ENCODE measurements around the gene ANO10. TPM values are rescaled to one million over a fixed set of nuclear protein-coding genes. Genes with fewer than 3 reads are reported as not detected.
"Not testable (repeated sequence)": the region's sequence is repeated elsewhere in the genome, so short reads cannot be mapped to it uniquely, and the experiment has no call there.

Gene ANO10
- polyA plus RNA-seq, 1 donor, result 44.3 TPM

DNA sequence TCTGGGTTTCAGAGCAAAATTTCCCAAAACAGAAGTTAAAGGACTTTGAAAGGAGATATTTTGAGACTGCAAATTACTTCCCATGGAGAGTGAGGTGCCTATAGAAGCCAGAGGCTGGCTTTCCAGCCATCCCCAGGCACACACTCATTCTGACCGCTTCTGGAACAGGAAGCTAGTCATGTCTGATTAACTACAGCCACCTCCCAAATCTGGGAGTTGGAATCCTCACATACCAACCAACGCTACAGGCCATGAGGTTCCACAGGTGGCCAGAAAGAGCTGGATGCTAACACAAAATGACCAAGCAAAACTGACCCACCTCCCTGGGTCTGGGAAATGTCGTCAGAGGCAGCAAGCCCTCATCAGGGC lies 248.3 kb downstream of the ANO10 start:
- no peak for DNase-seq

DNA sequence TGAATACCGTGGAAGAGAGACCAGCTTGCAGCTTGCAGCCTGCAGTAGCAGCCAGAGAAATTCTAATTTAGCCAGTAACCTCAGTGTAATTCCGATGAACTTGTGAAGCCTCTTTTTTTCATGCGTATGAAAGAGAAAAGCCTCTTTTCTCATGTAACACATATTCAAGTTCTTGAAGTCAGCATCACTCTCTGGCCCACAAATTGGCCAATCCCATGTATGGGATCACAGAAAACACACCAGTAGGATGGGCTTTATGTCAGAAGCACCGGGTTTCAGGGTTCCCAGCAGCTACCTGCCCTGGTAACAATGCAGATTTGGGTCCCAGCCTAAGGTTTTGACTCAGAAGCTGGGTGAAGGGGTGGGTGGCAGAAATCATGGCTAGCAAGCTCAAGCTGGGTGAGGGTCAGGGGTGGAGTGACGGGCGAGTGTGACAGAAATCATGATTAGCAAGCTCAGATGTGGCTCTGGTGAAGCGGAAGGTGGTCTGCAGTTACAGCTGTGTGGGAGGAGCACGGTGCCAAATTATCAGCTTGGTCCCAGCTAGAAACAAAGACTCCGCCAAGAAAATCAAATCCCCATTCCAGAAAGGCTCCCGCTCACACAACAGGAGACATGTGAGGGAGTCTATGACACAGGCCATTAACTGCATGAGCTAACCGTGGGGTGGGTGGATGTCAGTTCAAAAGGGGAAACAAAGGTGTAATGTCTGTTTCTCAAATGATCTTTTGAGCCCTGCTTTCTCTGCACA lies 248.8 kb downstream of the ANO10 start:
- peak; percentile 52 for DNase-seq

DNA sequence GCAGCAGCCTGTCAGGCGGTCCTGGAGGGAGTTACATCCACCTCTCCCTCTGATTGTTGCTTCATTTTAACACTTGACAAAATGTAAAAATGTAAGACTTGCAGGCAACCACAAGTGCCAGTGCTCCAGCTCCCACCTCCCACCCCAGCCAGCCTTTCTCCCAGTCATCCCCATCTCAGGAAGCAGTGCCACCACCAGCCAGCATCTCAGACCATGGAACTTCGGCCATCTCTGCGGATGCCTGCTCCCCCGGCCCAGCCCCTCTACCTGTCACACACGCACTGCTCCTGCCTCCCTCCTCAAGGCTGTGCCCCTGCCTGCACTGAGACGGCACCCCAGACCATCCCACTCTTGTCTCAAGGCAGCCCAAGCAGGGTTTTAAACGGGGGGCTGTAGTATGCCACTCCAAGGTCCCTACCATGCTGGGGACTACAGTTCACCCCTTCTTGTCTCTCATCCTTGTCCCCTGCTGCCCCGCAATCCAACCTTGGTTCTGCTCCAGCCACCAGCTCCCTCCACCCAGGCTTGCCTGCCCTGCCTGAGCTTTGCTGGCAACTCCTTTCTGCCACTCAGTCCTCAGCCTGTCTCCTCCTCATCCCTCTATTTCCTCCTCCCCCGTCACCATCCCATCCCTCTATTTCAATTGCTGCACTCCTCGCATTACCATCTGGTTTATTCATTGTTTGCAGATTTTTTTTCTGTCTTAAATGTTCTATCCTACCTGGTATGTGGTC lies 249.6 kb downstream of the ANO10 start:
- no peak for DNase-seq

DNA sequence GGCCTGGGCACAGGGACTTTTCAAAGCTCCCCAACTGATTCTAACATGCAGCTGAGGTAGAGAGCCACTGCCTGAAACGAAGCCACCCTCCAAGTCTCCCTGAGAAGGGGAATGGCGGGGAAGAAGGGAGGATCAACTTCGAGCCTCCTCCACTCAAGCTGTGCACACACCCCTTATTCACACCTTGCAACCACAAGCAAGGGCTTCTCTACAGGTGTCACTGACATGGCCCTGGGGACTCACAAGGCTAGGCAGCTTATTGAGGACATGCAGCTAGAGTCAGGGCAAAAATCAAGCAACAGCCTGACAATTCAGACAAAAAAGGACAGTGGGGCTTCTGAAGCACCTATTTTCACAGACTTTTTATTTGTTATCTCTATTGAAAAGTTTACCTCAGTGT lies 250.3 kb downstream of the ANO10 start:
- DNase-seq, result no peak

DNA sequence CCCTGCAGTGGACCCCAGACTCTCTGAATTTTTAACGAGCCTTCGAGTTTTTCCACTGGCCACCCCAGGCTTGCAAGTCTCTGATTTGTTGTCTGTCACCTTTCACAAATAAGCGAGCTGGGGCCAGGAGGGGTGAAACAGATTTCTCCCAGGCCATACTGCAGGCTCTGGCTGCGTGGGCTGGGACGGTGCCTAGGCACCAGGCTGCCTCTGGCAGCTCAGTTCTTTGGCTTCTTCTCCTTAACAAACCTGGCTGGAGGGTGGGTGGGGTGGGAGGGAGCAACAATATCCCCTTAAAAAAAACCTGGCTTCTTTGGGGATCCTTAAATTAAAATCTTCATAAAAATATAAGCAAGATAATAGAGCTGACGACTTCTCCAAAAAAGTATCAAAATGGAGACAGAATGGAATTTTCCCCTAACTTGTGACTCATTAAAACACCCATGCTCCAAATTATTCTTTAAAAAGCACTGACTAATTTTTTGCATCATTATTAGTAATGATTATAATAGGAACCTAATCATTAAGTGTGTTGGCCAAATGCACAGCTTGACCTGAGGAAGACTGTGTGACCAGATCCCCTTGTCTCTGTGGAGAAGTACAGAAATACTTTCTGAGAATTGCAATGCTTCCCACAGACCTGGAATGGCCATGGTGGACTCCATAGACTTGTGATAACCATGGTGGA lies 251.4 kb downstream of the ANO10 start:
- DNase-seq, result no peak

DNA sequence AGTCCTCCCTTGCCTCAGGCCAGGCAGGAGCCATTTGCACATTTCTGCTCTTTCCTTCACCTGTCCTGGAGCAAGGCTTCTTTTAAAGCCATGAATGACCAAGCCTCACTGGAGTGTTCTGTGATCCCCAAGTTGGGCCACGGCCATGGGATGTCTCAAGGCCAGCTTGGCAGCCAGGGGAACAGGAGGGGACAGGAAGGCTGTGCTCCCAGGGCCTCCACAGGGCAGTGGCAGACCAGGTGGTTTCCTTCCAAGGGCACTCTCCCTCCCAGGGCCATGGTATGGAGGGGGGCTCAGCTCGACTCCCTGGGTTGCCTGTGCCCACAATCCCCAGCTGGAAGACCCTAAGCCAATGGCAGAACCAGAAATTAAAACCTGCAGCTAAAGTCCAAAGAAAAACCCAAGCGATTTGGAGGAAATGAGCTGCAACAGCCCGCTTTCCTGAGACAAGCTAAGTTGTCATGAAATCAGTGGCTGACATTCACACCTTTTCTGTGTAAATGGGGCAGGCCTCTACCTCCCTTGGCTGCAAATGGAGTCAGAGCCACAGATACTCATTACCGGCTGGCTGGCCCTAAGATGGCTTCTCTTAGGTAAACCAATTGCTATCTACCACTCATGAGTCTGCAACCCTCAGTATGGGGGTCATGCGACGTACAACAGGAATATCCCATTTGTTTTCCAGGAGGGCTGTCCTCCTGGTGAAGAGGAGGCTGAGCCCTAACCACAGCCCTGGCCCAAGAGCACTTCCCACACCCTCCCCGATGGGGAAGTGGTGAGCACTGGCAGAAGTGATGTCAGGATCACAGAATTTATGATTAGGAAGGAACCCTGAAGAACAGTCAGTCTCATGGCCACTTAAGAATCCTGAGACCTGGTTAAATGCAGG lies 252.2 kb downstream of the ANO10 start:
- no peak for DNase-seq

DNA sequence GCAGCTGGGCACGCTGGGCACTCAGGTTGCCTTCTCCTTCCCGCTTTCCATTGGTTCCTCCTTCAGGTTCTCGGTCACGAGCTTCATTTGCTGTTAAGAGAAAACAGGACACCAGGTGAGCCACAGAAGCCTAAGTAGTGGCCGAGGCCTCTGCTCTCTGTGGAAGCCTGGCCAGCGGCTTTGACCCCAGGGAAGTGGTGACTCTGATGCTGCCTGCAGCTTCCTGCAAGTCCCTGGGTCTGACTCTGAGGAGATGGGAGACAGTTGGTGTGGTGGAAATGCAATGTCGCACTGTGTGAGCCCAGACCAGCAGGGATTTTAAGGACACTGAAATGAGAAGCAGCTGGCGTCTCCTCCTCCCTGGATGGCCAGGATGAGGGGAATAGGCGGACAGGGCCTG lies 254.9 kb downstream of the ANO10 start:
- no peak for DNase-seq

DNA sequence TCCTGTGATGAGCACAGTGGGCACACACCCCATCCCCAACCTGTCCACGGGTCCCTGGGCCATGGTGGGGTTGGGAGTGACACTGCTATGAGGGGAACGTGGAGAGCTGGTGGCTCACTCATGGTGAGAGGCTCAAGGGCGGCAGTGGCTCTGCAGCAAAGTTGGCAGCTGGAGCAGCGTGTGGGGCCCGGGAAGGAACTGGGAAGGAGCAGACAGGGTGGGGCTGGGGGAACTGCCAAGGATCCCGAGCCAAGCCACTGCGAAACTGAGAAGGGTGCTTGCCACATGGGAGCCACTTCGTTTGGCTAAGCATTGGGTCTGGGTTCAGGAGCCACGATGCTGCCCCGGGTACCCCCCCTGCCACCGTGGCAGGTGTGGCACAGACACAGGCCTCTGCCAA lies 255.3 kb downstream of the ANO10 start:
- DNase-seq, result no peak

DNA sequence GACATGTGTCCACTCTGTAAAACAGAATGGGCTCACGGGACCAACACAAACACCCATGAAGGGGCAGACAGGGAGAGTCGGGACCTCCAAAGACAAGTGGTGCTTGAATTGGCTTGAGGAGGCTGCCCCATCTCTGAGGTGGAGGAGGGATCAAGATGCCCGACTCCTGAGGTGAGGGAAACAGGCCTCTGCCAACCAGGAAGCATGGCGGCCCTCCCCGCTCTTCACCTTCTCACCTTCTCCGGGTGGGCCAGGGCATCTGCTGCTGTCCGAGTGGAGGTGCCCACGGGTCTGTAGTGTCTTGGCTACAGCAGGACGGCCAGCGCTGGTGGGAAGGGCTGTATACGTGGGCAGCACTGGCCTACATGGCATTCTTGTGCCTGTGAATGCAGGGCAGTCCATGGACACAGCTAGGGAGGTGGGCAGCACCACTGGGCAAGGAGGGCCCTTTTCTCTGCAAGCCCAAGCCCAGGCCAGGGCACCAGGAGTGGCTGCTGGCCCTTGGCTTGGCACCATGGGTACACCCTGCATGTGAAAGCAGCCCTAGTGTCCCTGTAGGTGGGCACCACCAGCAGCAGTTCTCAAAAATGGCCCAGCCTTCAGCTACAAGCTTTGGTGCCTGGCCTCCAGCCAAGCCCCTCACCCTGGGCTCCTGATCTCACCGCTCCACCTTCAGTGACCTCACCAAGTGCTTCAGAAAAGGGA lies 256.1 kb downstream of the ANO10 start:
- DNase-seq, result no peak

DNA sequence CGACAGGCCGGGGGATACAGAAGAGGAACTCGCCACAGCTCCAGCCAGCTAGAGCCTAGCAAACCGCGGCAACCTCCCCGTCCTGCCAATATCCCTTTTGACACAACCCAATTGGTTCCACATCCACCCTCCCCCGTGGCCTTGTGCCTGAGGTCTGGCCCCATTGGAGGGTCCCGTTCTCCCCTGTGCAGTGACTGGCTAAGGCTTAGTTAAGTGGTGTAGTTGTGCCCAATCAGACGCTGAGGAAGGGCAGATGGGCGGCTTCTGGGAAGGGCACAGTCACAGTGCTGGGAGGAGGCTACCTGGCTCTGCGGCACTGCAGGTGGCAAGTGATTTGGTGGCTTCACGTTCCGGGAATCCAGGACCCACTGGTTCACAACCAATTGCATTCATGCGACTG lies 256.9 kb downstream of the ANO10 start:
- no peak for DNase-seq

DNA sequence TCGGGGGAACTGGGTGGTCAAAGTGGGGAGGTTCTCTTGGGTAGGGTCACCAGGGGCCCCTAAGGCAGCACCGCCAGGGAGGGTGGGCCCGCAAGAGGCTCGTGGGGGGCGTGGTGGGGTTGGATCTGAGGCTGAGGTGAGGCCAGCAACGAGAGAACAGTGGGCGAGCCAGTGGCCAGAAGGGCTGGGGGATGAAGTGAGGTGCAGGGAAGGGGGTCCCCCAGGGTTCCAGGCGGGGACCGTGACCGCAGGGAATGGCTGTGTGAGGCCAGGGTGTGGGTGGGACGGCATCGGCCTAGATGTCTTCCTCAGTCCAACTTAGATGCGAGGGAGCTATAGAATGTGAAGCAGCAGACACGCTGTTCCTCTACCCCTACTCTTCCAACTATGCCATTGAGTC lies 257.3 kb downstream of the ANO10 start:
- DNase-seq, result no peak

DNA sequence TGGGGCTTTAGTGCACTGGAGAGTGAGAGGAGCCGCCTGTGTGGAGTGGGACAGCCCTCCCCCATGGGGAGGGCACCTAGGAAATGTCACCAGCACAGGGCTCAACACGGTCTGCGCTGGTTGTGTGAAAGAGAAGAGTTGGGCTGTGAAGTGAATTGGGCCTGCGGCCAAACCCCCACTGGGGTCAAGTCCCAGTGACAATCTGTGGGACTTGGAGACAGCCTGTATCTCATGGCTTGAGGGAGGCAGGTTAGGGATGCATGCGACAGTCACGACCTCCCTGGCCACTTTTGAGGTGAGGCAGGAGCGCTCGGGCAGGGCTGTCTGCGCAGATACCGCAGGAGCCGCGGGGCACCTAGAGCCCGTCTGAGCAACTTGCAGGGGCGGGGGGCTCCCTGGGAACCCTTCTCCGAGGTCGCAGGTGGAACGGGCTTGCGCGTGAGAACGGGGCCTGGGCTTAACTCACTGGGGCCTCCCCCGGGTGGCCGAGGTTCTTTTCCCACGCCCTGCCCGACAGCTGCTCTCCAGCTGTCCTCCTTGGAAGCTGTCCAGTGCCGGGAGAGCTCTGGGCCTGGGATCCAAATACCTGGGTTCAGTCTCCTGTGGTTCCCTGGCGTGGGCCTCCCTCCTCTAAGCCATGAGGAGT lies 258.1 kb downstream of the ANO10 start:
- DNase-seq, result no peak

DNA sequence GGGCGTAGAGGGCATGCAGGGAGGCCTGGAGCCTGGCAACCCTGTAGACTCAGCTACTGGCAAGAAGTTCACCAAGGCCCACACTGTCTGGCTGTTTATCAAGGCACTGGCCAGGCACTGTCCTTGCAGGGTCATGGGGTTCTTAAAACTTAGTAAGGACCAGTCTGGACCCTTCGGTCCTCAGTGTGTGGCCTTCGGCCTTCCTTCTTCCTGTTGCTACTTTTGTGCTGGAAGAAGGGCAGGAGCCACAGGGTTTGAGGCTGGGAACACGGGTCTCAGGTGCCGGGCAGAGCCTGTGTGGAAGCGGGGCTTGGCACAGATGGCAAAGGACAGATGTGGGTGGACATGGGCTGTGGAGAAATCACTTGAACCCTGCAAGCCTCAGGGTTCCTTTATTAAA lies 258.9 kb downstream of the ANO10 start:
- no peak for DNase-seq

DNA sequence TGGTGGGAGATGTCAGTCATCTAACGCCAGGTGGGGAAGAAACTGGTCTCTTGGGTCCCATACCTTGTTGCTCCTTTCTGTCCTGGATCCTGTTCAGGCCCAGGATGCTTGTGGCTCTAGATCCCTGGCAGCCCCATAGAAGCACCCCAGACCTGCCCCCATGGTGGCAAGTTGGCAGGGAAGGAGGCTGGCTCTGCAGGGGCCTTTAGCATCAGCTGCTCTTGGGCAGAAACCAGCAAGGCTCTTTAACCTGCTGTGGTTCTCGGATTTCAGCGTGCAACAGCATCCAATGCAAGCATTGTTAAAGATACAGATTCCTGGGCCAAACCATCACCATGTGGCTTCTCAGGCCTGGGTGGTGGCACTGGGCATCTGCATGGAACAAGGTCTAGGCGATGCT lies 259.6 kb downstream of the ANO10 start:
- no peak for DNase-seq

DNA sequence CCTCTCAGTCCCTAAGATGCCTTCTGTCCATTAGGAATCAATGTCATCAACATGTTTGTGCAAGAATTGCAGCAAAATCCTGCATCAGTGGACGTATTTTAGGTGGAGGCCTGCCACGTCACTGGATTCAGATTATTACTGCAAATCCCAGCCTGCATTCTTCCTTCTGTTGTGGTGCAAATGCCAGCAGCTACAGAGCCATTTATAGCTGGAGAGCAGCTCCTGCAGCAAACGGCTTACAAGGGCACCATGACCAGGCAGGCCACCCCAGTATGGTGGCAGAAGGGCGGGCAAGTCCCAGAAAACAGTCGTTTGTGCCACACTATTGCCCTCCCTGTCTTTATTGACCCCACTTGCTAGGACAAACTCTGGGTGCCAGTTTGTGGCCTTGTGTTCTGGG lies 260.7 kb downstream of the ANO10 start:
- DNase-seq, result no peak

DNA sequence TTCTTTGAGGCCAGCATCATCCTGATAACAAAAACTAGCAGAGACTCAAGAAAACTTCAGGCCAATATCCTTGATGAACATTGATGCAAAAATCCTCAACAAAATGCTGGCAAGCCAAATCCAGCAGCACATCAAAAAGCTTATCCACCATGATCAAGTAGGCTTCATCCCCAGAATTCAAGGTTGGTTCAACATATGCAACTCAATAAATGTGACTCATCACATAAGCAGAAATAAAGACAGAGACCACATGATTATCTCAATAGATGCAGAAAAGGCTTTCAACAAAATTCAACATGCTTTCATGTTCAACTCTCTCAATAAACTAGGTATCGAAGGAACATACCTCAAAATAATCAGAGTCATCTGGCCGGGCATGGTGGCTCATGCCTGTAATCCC lies 265.8 kb downstream of the ANO10 start:
- DNase-seq, result not testable (repeated sequence)

DNA sequence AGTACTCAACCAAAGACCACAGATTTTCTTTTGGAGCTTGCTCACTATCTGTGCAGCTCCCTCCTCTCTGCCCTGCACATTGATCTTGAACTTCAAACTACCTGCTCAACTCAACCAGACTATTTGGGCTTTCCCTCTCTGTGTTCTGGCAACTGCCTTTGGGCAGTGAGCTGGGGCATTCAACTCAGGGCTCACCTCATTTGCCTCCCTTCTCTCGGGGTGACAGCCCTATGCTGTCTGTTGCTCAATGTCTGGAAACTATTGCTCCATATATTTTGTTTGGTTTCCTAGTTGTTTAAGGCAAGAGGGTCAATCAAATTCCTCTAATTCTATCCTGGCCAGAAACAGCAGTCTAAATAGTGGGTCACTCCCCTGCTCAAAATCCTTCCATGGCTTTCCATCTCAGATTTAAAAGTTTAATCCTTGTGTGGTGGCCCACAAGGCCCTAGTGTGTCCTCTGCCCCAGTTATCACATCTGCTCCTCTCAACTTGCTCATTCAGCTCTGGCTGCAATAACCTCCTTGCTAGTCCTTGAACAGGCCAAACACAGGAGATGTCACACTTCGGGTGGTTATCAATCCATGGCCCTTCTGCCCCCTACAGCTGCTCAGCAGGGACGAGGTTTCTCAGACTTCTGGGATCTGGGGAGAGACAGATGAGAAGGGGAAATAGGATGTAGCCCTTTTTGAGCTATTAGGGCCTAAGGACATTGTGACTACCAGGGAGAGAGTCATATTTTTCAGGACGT lies 267.7 kb downstream of the ANO10 start:
- DNase-seq, result no peak

DNA sequence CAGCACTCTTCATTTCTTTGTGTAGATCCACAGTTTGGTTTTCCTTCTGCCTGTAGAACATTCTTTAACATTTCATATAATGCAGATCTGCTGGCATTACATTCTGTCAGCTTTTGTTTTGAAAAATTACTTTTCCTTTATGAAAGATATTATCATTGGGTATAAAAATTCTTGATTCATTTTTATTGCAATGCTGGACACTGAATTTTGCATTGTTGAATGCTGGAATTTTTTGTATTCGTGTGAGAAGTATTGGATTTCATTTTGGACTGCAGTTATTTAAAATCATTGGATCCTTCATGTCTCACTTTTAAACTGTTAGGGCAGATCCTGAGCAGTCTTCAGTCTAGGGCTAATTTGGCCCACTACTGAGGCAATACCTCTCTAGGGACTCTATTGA lies 268.4 kb downstream of the ANO10 start:
- DNase-seq, result no peak

DNA sequence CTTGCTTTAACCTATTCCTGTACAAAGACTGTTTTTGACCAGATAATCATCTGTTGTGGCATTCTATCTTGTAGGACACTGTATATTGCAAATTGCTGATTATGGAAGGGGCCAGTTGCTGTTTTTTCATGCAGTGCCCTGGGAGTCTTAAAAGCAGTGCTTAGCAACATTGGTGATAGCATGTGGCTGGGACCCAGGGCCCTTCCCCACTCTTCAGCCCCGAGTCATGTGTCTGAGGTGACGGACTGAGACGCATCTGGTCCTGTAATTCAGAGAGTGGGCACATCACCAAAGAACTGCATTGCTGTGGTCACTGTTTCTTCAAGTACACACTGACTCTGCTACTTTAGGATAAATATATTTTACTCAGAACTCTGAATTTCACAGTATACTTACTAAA lies 272.1 kb downstream of the ANO10 start:
- no peak for DNase-seq

DNA sequence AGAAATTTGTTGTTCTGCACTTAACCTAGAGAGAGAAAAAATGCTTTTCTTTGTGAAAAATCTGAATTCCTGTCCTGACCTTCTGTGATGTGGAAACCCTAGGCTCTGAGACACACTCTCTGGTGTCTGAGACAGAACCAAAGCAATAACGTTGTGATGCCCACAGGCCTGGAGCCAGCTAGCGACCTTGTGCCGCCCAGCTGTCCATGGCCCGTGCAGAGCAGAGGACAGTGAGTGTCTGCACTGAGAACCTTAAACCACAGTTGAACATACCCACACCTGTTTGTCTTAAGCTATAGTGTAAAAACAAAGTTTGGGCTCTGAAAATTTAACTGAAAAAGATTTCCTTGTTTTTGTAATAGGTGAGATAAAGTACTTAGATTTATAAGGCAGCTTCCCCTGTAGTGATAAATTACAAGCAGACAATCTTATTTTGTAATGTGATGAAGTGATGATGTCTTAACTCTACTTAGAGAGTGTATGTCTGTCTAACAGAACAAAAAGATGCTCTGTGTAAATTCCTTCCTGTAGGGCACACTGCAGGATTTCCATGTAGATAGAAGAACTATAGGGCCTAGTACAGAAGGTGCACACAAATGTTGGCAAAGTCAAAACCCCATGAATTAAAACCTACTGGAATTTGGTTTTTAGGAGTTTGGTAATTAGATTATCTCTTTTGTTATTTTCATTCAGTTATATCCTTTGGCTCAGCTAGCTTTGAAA lies 272.8 kb downstream of the ANO10 start:
- no peak for DNase-seq
